Natural killer cell (primary cell): ENCODE measurements around the gene BUD13. TPM values are rescaled to one million over a fixed set of nuclear protein-coding genes. Genes with fewer than 3 reads are reported as not detected.

Experiments
- ATAC-seq, 3 donors: fragments of 150-1000 bp in 2 of 3; fragments of 200-7000 bp in 1 of 3; cut with Tn5 transposase; 1 replicate in 1 of 3; 2 replicates in 2 of 3; pipeline ENCODE4 v1.10.0; 2021; ENCODE audit warnings: mild to moderate bottlenecking in 2 of 3, moderate library complexity in 2 of 3
- DNase-seq, 2 donors: peaks; one replicate each; pipeline versions ENCODE4 v3.0.0 to v3.0.0-alpha.2; 2013 to 2021; ENCODE audit warnings: mixed read lengths in 1 of 2
- H3K27ac ChIP-seq: one replicate; pipeline ENCODE4 v1.5.1; 2013; ENCODE audit warnings: mild to moderate bottlenecking, low read length
- H3K27me3 ChIP-seq: one replicate; pipeline ENCODE4 v1.6.1; 2013; ENCODE audit warnings: low read length; ENCODE audit not compliant: control insufficient read depth, insufficient read depth
- H3K36me3 ChIP-seq: one replicate; pipeline ENCODE4 v1.6.1; 2013; ENCODE audit warnings: low read length; ENCODE audit not compliant: control insufficient read depth, insufficient read depth
- H3K4me1 ChIP-seq: one replicate; pipeline ENCODE4 v1.6.1; 2013; ENCODE audit warnings: low read length; ENCODE audit not compliant: control insufficient read depth, insufficient read depth
- H3K4me3 ChIP-seq: one replicate; pipeline ENCODE4 v1.5.1; 2013; ENCODE audit warnings: low read length
- H3K9me3 ChIP-seq: one replicate; pipeline ENCODE4 v1.6.1; 2013; ENCODE audit warnings: low read length; ENCODE audit not compliant: control insufficient read depth, insufficient read depth
- H3K27ac Mint-ChIP-seq, 2 donors: one replicate each; pipeline ENCODE4 v1.8.0; 2022; ENCODE audit warnings: mild to moderate bottlenecking in 2 of 2, mixed read lengths in 2 of 2, moderate library complexity in 1 of 2
- H3K27me3 Mint-ChIP-seq, 2 donors: one replicate each; pipeline ENCODE4 v1.8.0; 2022; ENCODE audit warnings: low read depth in 2 of 2, mixed read lengths in 2 of 2
- H3K36me3 Mint-ChIP-seq: one replicate; pipeline ENCODE4 v1.8.0; 2022; ENCODE audit warnings: mixed read lengths
- H3K4me1 Mint-ChIP-seq, 2 donors: one replicate each; pipeline ENCODE4 v1.8.0; 2022; ENCODE audit warnings: mixed read lengths in 2 of 2
- H3K4me3 Mint-ChIP-seq: one replicate; pipeline ENCODE4 v1.8.0; 2022; ENCODE audit warnings: mild to moderate bottlenecking, moderate library complexity, mixed read lengths
- H3K9me3 Mint-ChIP-seq, 2 donors: one replicate each; pipeline ENCODE4 v1.8.0; 2022; ENCODE audit warnings: mixed read lengths in 2 of 2
- CTCF ChIP-seq: fragments of 200-600 bp; IDR thresholded peaks from one replicate; pipeline ENCODE4 v1.8.0; 2022; ENCODE audit warnings: antibody characterized with exemption
- WGBS: methylation state at CpG from one replicate; pipeline ENCODE4 v1.1.7; 2013; ENCODE audit warnings: missing lambda C conversion rate; ENCODE audit not compliant: insufficient coverage; 5-methylcytosine and 5-hydroxymethylcytosine counted together
- intact Hi-C: fragments of 100-400 bp; cut with micrococcal nuclease; formaldehyde crosslinking; loops from one replicate; pipeline ENCODE4 v1.14.2; 2022
- total RNA-seq, 4 donors: library from RNA; stranded (reverse); fragments of 120-200 nt in 1 of 4; gene quantifications; one replicate each; pipeline versions ENCODE4 v1.2.3 to v1.2.4, GENCODE V29; 2013 to 2022

BUD13 gene
- total RNA-seq, 3 donors from 2014 or later (not counting 1 experiment from before 2014, with no cell fraction given), result 13.5 to 16.0 (median 13.7) TPM

- no peak overlapping the region for H3K4me3 Mint-ChIP-seq
- H3K4me1 Mint-ChIP-seq, result no peaks in the 10 kb centered on the region
- no peak for TF ChIP-seq CTCF
- no peak overlapping the region for H3K27ac ChIP-seq
- peaks cover 0 to 4% of the 10 kb centered on the region in 2 donors for H3K27me3 Mint-ChIP-seq
- no peak overlapping the region for H3K27ac Mint-ChIP-seq
- H3K36me3 ChIP-seq, result no peaks in the 10 kb centered on the region
- intact Hi-C loops, result no loop called here
- 87% methylated on average over 4 of the region's 6 CpGs for WGBS
- no peaks in the 10 kb centered on the region for H3K9me3 Mint-ChIP-seq
- H3K4me1 ChIP-seq, result no peaks in the 10 kb centered on the region
- H3K27me3 ChIP-seq, result no peaks in the 10 kb centered on the region
- H3K9me3 ChIP-seq, result no peaks in the 10 kb centered on the region
- ATAC-seq (no peak), DNase-seq (no peak)
- no peaks in the 10 kb centered on the region for H3K36me3 Mint-ChIP-seq
- no peak overlapping the region for H3K4me3 ChIP-seq
Measured at GRCh38 chr11:116720895-116721294, 51.9 kb downstream of the BUD13 start.

GRCh38 chr11:116718955-116719501 lies 53.8 kb downstream of the BUD13 start:
- no peak overlapping the region for H3K4me3 ChIP-seq
- H3K4me3 Mint-ChIP-seq, result no peak overlapping the region
- no peaks in the 10 kb centered on the region for H3K9me3 ChIP-seq
- no peak for TF ChIP-seq CTCF
- DNase-seq (no peak), ATAC-seq (no peak)
- intact Hi-C loops, result no loop called here
- H3K4me1 Mint-ChIP-seq, result no peaks in the 10 kb centered on the region
- H3K4me1 ChIP-seq, result no peaks in the 10 kb centered on the region
- H3K27ac Mint-ChIP-seq, result no peak overlapping the region
- no peaks in the 10 kb centered on the region for H3K36me3 ChIP-seq
- H3K36me3 Mint-ChIP-seq, result no peaks in the 10 kb centered on the region
- H3K27me3 Mint-ChIP-seq, result peaks cover 0 to 11% of the 10 kb centered on the region in 2 donors
- WGBS, result 53% methylated on average over 4 of the region's 4 CpGs
- no peak overlapping the region for H3K27ac ChIP-seq
- H3K9me3 Mint-ChIP-seq, result no peaks in the 10 kb centered on the region
- no peaks in the 10 kb centered on the region for H3K27me3 ChIP-seq

- Histone ChIP-seq H3K36me3 (no peaks in the 10 kb centered on the region), H3K4me1 (no peaks in the 10 kb centered on the region), H3K27me3 (no peaks in the 10 kb centered on the region), H3K4me3 (no peak overlapping the region), H3K9me3 (no peaks in the 10 kb centered on the region), H3K27ac (no peak overlapping the region)
- DNase-seq (no peak), ATAC-seq (no peak)
- 100% methylated on average over 3 of the region's 4 CpGs for WGBS
- Mint-ChIP-seq H3K4me3 (no peak overlapping the region), H3K36me3 (no peaks in the 10 kb centered on the region), H3K27me3 (peaks cover 5 to 10% of the 10 kb centered on the region in 2 donors), H3K27ac (no peak overlapping the region), H3K9me3 (no peaks in the 10 kb centered on the region), H3K4me1 (no peaks in the 10 kb centered on the region)
- intact Hi-C loops, result no loop called here
- no peak for TF ChIP-seq CTCF
Measured at GRCh38 chr11:116716621-116717020, 56.2 kb downstream of the BUD13 start.

- H3K4me3 ChIP-seq, result no peak overlapping the region
- TF ChIP-seq CTCF, result no peak
- intact Hi-C loops, result no loop called here
- no peaks in the 10 kb centered on the region for H3K9me3 Mint-ChIP-seq
- H3K27ac ChIP-seq, result no peak overlapping the region
- H3K36me3 ChIP-seq, result no peaks in the 10 kb centered on the region
- no peak for DNase-seq
- H3K27ac Mint-ChIP-seq, result no peak overlapping the region
- H3K9me3 ChIP-seq, result no peaks in the 10 kb centered on the region
- no peak overlapping the region for H3K4me3 Mint-ChIP-seq
- no peaks in the 10 kb centered on the region for H3K36me3 Mint-ChIP-seq
- H3K4me1 Mint-ChIP-seq, result no peaks in the 10 kb centered on the region
- no peaks in the 10 kb centered on the region for H3K27me3 ChIP-seq
- peaks cover 9 to 14% of the 10 kb centered on the region in 2 donors for H3K27me3 Mint-ChIP-seq
- no peak for ATAC-seq
- no peaks in the 10 kb centered on the region for H3K4me1 ChIP-seq
- WGBS, result 92% methylated on average over 4 of the region's 5 CpGs
Measured at GRCh38 chr11:116715383-116715782, 57.4 kb downstream of the BUD13 start.
